Right cardiac atrium (tissue), 5 donors: Measurements from ENCODE around the gene COLQ. TPM values are rescaled to one million over a fixed set of nuclear protein-coding genes. Genes with fewer than 3 reads are reported as not detected.
A peak's percentile ranks its signal among the peaks of the same experiment; 100 is the strongest.
"Not testable (repeated sequence)": the region's sequence is repeated elsewhere in the genome, so short reads cannot be mapped to it uniquely, and the experiment has no call there.

Experiments
- ATAC-seq, 2 donors: fragments of 200-7000 bp; cut with Tn5 transposase; one replicate each; pipeline versions ENCODE4 v1.8.0 to v1.9.1; 2020; ENCODE audit warnings: moderate library complexity in 2 of 2, mild to moderate bottlenecking in 1 of 2
- DNase-seq, 3 donors: peaks; one replicate each; pipeline ENCODE4 v3.0.0-alpha.2; 2020
- H3K27ac ChIP-seq: one replicate; pipeline ENCODE4 v1.5.1; 2013; ENCODE audit warnings: mild to moderate bottlenecking, low read length, control low read depth, moderate library complexity
- H3K27me3 ChIP-seq: one replicate; pipeline ENCODE4 v1.6.1; 2013; ENCODE audit not compliant: control insufficient read depth, insufficient read depth
- H3K4me1 ChIP-seq: one replicate; pipeline ENCODE4 v1.6.1; 2013; ENCODE audit warnings: low read length; ENCODE audit not compliant: control insufficient read depth, insufficient read depth
- H3K4me3 ChIP-seq: one replicate; pipeline ENCODE4 v1.5.1; 2013; ENCODE audit warnings: low read length, control low read depth
- H3K9me3 ChIP-seq: one replicate; pipeline ENCODE4 v1.6.1; 2013; ENCODE audit warnings: low read length; ENCODE audit not compliant: control insufficient read depth
- WGBS: extraction: QIAGEN DNeasy Blood & Tissue Kit; methylation state at CpG from one replicate; pipeline ENCODE4 v1.1.7; 2013; 5-methylcytosine and 5-hydroxymethylcytosine counted together
- intact Hi-C, 4 donors: fragments of 100-400 bp; cut with DNase I; formaldehyde crosslinking; loops; one replicate each; pipeline versions ENCODE4 v1.11.0 to v1.14.0; 2022 to 2023
- polyA plus RNA-seq: library from polyadenylated mRNA; stranded (reverse); fragments of 200-250 nt; gene quantifications from one replicate; pipeline ENCODE4 v1.2.3, GENCODE V29; 2013
- total RNA-seq, 4 donors: library from RNA; stranded (reverse); fragmentation: NEBNext Ultra II Directional; extraction: Animal tissue kit (Norgen Biotek cat#: 25700); gene quantifications; one replicate each; pipeline ENCODE4 v1.2.1, GENCODE V29; 2021
- donor health status: healthy with polysubstance abuse.
- donor health status: DM: no; HTN: yes; CAD: no.
- donor health status: DM: no; HTN: no; CAD: no.
- donor health status: DM: no; HTN: yes; CAD: no; lungs with severe emphysema.
- donor health status: DM: yes; HTN: yes; CAD: no.

The COLQ gene
- total and polyA plus RNA-seq, 5 donors, result 1.7 to 18.9 (median 3.9) TPM

- Histone ChIP-seq H3K4me1 (peaks cover 5% of the 10 kb centered on the region), H3K9me3 (no peaks in the 10 kb centered on the region), H3K4me3 (no peak overlapping the region), H3K27ac (no peak overlapping the region), H3K27me3 (no peaks in the 10 kb centered on the region)
- DNase-seq (no peak), ATAC-seq (no peak)
- intact Hi-C loops, result no loop called here
- 95% methylated on average over 1 of the region's 1 CpG for WGBS
These were observed 17.6 kb upstream of the COLQ start for GRCh38 chr3:15539066-15539465.

GRCh38 chr3:15538345-15538744 is 16.8 kb upstream of the COLQ start:
- DNase-seq, result no peak
- Histone ChIP-seq H3K27me3 (no peaks in the 10 kb centered on the region), H3K4me1 (peaks cover 5% of the 10 kb centered on the region), H3K27ac (no peak overlapping the region), H3K9me3 (no peaks in the 10 kb centered on the region), H3K4me3 (no peak overlapping the region)
- no peak for ATAC-seq
- intact Hi-C loops, result no loop called here
- WGBS, result 93% methylated on average over 2 of the region's 2 CpGs

DNA sequence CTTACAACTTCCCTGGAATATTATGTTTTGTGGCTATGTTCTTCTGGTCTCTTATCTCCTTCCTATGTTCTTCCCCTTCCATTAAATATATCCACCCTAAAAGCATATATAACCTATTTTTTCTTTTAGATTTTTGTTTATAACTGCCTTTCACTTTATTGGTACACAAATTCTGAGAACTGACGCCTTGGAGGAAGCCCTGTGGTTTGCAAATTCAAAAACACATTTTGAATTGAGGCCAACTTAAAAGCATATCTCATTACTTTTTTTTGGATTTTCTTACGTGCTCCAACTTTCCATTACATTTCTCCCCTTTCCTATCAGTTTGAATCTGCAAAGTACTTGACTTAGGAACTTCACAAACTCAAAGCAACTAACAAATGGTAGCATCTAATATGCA is 15.3 kb upstream of the COLQ start:
- 38% methylated on average over 2 of the region's 2 CpGs for WGBS
- intact Hi-C loops, result no loop called here
- DNase-seq (no peak), ATAC-seq (no peak)
- H3K4me1 ChIP-seq, result no peaks in the 10 kb centered on the region
- no peaks in the 10 kb centered on the region for H3K27me3 ChIP-seq
- no peak overlapping the region for H3K4me3 ChIP-seq
- H3K27ac ChIP-seq, result no peak overlapping the region
- H3K9me3 ChIP-seq, result no peaks in the 10 kb centered on the region

GRCh38 chr3:15535732-15536131 is 14.2 kb upstream of the COLQ start:
- intact Hi-C loops, result no loop called here
- H3K4me3 ChIP-seq, result no peak overlapping the region
- WGBS, result 98% methylated on average over 1 of the region's 1 CpG
- no peaks in the 10 kb centered on the region for H3K9me3 ChIP-seq
- DNase-seq, result no peak
- no peak for ATAC-seq
- no peaks in the 10 kb centered on the region for H3K27me3 ChIP-seq
- no peaks in the 10 kb centered on the region for H3K4me1 ChIP-seq
- no peak overlapping the region for H3K27ac ChIP-seq

DNA sequence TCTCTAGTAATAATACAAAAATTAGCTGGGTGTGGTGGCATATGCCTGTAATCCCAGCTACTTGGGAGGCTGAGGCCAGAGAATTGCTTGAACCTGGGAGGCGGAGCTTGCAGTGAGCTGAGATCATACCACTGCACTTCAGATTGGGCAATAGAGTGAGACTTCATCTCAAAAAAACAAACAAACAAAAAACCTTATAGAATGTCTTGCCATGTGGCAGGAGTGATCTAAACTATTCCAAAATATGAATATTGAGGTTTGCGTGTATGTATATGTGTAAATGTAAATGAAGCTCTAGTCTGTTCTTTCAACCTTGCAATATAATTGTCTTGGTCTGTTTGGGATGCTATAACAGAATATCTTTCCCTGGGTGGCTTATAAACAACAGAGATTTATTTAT is 11.1 kb upstream of the COLQ start:
- DNase-seq, H3K4me1 ChIP-seq, intact Hi-C loops, H3K27me3 ChIP-seq, ATAC-seq, H3K4me3 ChIP-seq, H3K27ac ChIP-seq, H3K9me3 ChIP-seq: not testable (repeated sequence)
- WGBS, result over 99% methylated on average over 2 of the region's 2 CpGs

DNA sequence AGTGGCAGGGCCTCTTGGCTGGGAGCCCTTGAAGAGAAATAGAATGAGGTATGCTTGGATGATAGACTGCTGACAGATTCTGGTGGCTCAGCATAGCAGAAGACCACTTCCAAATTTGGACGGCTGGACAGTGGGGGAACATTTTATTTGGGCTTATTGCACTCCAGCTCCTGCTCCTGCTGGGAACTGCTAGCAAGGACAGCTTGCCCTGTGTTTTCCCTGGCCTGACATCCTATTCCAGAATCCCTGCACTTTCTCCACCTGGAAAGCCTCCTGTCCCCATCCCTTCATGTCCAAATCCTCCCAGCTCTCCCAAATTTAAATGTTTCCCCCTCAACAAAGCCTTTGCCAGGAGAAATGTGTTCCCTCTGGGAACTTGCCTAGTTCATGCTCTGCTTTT is 9.8 kb upstream of the COLQ start:
- no peaks in the 10 kb centered on the region for H3K9me3 ChIP-seq
- ATAC-seq, result no peak
- no peaks in the 10 kb centered on the region for H3K27me3 ChIP-seq
- peaks cover 3% of the 10 kb centered on the region for H3K4me1 ChIP-seq
- no peak overlapping the region for H3K27ac ChIP-seq
- intact Hi-C loops, result no loop called here
- 67% methylated on average over 1 of the region's 1 CpG for WGBS
- H3K4me3 ChIP-seq, result no peak overlapping the region
- DNase-seq, result no peak

GRCh38 chr3:15528854-15529537 is 7.5 kb upstream of the COLQ start:
- H3K4me1 ChIP-seq, result peaks cover 3% of the 10 kb centered on the region
- H3K27me3 ChIP-seq, result no peaks in the 10 kb centered on the region
- ATAC-seq (no peak), DNase-seq (no peak)
- intact Hi-C loops, result no loop called here
- WGBS, result 86% methylated on average over 4 of the region's 4 CpGs
- no peak overlapping the region for H3K4me3 ChIP-seq
- no peak overlapping the region for H3K27ac ChIP-seq
- no peaks in the 10 kb centered on the region for H3K9me3 ChIP-seq

GRCh38 chr3:15527031-15527459 is 5.5 kb upstream of the COLQ start:
- Histone ChIP-seq H3K9me3 (no peaks in the 10 kb centered on the region), H3K27me3 (no peaks in the 10 kb centered on the region), H3K27ac (no peak overlapping the region), H3K4me1 (peaks cover 3% of the 10 kb centered on the region), H3K4me3 (no peak overlapping the region)
- ATAC-seq, result peak; percentile 48 to 82
- DNase-seq, result peak; percentile 25 to 77 (median 56)
- WGBS, result 31% methylated on average over 4 of the region's 4 CpGs
- intact Hi-C loops, result no loop called here

DNA sequence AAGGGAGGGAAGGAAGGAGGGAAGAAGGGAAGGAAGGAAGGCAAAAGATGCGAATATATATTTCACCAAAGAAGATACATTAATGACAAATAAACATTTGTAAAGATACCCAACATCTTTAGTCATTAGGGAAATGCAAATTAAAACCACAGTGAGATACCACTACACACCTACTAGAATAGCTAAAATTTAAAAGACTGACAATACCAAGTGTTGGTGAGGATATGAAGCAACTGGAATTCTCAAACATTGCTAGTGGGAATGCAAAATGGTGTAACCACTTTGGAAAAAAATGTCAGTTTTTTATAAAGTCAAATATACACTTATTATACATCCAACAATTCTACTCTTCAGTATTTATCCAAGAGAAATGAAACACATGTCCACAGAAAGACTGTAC is 4.3 kb upstream of the COLQ start:
- Histone ChIP-seq H3K4me3 (no peak overlapping the region), H3K4me1 (peaks cover 3% of the 10 kb centered on the region), H3K9me3 (no peaks in the 10 kb centered on the region), H3K27ac (no peak overlapping the region), H3K27me3 (no peaks in the 10 kb centered on the region)
- intact Hi-C loops, result no loop called here
- ATAC-seq (no peak), DNase-seq (no peak)
- WGBS, result 96% methylated on average over 1 of the region's 1 CpG

DNA sequence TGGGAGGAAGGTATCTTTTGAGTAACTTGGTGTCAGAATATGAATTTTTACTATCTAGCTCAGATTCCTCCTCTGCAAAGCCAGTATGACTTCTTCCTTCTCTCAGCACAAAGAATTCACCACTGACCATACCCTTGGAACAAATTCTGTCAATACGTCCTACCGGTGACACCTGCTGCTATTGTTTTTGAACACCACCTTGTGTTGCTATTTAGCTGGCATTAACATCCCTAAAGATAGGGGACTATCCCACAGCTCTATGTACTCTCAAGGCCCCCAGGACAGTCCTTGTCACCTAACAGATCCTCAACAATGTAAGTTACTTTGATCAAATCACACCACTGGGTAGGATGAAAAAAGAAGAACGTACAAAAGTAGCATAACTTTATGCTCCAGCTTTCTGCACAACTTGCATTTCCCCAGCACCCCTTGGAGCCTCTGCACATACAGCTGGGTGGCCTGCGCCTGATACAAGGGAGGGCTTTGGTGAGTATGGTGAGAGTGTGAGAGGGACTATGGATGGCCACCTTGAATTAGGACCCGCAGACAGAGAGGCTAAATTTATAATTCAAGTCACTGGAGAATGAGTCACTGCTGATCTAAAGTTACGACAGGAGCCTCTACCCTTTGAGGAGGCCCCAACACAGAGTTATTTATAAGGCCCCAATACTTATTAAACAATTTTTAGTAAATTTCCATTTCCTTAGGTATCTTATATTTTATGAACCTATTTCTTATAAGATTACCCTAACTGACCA is 2.3 kb upstream of the COLQ start:
- no peak overlapping the region for H3K27ac ChIP-seq

DNA sequence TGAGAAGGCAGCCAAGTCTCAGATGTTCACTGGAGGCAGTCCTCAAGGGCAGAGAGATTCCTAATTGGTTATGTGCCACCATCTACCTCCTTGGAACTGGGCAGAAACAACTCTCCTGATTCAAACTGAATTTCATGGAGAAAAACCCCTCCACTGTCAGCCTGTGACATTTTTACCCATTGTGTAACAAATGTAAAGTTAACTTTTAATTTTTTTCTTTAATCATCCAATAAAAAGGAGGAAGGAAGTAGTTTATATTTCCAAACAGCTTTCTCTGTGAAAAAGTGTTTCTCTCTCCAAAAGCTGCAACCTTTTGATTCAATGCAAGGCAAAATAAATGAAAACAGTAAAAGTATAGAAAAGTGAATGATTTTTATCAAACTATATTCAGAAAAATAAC is 510 bp upstream of the COLQ start:
- Histone ChIP-seq H3K27ac (peak overlapping the region; percentile 39), H3K4me3 (no peak overlapping the region), H3K27me3 (no peaks in the 10 kb centered on the region), H3K4me1 (peaks cover 2% of the 10 kb centered on the region), H3K9me3 (no peaks in the 10 kb centered on the region)
- ATAC-seq (no peak), DNase-seq (no peak)
- intact Hi-C loops, result no loop called here

More for the DNA sequence above, 2.3 kb upstream of the COLQ start:
- no peaks in the 10 kb centered on the region for H3K4me1 ChIP-seq
- 64% methylated on average over 6 of the region's 6 CpGs for WGBS
- H3K4me3 ChIP-seq, result no peak overlapping the region
- H3K27me3 ChIP-seq, result no peaks in the 10 kb centered on the region
- ATAC-seq (peak in 1 of 2 donors; percentile 17), DNase-seq (no peak)
- no peaks in the 10 kb centered on the region for H3K9me3 ChIP-seq
- intact Hi-C loops, result no loop called here
